GM18526 (cell line): ENCODE results near the gene RAMACL.

Experiments
- POLR2A ChIP-seq: IDR thresholded peaks from 3 replicates; pipeline ENCODE4 v1.6.1; 2011; ENCODE audit not compliant: insufficient read length; ENCODE audit errors: extremely low read depth

The RAMACL gene

DNA sequence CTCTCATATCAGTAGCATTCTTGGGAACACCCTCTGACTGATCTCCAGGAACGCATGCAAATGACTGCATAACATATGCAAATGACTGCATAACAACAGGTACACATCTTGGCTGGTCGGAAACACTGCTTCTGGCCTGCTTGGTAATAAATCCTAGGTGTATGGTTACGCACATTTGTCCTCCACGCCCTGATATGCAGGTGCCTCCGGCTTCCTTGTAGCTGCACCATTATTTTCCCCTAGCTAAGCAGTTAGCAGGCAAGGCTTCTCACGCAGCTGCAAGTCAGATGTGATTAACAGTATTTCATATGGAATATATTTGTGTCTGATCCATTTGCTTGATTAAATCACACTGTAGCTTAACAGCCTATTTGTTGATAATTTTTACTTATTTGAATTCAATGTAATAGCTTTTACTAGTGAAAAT is 34.6 kb upstream of the RAMACL start:
- no peak for TF ChIP-seq POLR2A

DNA sequence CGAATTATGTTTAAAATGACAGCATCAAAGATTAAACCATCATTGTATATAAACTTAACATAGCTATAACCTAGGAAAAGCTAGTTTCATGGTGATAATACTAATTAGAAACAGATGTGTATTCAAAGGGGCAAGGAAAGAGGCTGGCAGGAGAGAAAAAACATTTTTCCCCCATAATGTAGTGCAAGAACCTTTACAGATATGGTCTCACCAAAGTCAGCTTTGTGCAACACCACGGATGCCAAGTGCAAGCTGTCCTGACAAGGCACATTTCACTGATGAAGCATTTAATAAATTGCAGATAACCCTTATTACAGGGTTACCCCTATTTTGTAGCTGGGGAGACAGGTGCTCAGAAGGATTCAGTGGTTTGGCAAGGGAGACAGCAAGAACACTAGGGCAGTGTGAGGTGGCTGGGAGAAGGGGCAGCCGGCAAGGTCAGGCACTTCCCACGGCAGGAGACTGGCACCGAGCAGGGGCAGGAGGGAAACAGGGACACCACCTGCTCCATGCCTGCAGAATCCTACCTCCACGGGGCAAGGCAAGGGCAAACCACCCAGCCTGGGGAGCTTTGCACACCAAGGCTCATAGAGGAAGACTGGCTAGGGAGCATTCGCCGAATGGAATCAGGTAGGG is 34.1 kb upstream of the RAMACL start:
- no peak for TF ChIP-seq POLR2A

DNA sequence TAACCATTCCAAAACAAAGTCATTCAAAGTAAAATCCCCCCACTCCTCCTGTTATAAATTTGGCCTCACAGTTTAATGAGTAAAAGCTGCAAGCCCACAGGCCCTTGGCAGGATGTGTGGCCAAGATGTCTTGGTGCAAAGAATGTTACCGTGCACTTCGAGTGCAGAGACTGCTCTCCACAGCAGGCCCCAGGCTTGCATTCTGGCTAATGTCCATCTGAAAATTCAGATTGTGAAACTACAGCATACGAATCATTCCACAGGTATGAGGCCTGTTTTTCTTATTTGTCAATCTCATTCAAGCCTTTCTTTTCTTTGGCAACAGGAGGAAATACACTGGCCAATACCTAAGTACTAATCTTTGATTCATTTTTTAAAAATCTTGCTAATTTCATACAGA is 33.4 kb upstream of the RAMACL start:
- no peak for TF ChIP-seq POLR2A

DNA sequence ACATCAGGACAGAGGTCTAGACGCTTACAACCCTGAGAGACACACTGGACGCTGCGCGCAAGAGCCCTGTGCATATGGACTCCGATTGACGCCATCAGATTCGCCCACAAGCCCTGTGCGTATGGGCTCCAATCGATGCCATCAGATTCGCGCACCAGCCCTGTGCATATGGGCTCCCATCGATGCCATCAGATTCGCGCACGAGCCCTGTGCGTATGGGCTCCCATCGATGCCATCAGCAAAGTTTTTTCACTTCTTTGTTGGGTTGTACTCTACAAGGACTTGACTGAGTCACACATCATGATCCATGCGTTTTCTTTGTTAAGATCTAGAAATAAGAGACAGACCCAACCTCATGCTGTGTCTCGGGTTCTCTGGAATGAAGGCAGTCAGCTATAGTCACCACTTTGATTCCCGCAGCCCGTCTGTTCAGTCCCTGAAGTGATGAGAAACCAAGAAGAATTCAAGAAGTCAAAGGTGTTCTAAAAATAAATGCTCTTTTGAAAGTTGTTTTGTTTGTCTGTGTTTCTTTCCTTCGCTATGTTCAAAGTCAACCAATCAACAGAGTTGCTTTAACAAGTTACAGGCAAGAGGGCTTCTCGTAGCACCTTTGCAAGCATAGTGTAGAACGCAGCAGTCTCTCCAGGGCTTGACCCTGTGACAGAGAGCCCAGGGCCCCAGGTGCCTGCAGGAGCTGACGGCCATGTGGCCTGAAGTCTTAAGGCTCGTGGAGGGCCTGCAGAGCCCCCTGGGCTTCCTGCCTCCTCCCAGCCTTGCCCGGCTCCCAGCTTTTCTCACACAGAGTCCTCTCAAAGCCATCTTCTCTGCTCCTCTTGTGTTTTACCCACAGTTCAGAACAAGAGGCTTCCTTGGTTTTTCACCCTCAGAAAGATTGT is 32.6 kb upstream of the RAMACL start:
- no peak for TF ChIP-seq POLR2A

DNA sequence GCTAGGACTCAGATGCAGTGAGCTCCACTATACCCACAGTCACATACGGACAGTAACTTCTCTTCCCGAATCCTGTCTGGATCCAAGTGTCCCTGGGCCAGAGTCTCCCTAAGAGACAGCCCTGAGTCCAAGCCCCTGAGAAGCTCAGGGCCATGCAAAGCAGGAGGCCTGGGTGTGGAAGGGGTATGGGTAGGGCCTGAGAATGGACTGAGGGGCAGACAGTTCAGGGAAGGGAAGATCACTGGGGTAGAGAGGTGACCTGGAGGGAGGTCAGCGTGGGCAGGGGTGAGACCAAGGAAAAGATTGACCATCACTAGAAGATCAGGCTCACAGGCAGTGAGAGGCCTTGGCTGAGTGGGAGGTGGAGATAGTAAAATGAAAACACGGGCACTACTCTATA is 31.8 kb upstream of the RAMACL start:
- no peak for TF ChIP-seq POLR2A

DNA sequence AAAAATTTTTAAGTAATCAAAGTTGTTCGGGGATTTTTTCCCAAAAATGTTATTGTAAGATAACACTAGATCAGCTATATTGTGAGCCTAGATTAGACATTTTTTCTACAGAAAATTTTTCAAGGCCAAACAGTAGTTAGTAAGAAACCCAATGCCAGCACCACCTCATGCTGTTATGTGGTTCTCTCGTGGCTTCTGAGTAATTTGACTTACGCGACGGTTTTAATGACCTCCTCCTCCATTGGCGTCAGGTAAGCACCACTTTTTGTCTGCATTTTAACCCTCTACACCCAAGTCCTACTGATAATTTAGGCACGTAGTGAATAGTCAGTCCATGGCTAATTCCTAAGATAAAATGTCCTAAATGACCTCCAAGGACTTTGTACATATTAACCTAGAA is 30.9 kb upstream of the RAMACL start:
- no peak for TF ChIP-seq POLR2A

DNA sequence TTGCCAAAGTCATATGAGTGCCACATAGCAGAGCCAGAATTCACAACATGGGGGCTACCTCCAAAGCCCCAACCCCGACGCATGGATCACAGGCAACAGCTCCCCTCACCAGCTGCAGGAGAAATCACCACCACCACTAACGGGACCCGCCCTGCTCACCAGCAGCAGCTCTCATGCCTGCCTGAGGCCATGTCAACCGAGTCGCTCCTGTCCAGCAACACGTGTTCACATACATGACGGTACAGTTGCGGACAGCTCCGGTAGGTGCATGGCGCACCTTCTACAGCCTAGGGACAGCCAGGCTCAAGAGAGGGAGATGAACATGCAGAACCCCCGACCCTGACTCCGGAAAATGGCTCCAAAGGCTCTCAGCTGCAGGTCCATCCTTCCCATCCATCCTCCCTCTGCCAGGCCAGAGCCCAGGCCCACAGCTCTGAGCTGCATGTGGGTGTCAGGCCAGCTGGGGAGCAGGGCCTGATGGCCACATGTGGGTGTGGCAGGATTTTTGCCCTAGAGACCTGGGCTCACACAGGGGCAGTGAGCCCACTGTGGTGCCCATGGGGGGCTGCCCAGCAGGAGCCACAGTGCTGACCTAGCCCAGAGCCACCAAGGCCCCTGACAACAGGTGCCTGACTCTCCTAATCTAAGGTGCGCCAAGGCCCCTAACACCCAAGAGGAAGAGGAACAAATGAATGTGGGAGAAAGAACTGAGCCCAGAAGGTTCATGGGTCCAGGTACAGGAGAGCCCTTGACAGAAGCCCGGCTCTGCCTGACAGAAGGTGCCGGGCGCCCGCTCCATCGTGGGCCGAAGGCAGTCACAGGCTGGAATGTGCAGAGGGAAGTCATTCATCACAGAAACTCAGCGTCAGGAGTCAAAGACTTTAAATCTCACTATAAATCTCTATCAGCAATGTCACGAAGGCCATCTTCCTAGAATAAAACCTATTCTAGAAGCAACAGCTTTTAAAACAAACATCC is 30.1 kb upstream of the RAMACL start:
- TF ChIP-seq POLR2A = no peak

DNA sequence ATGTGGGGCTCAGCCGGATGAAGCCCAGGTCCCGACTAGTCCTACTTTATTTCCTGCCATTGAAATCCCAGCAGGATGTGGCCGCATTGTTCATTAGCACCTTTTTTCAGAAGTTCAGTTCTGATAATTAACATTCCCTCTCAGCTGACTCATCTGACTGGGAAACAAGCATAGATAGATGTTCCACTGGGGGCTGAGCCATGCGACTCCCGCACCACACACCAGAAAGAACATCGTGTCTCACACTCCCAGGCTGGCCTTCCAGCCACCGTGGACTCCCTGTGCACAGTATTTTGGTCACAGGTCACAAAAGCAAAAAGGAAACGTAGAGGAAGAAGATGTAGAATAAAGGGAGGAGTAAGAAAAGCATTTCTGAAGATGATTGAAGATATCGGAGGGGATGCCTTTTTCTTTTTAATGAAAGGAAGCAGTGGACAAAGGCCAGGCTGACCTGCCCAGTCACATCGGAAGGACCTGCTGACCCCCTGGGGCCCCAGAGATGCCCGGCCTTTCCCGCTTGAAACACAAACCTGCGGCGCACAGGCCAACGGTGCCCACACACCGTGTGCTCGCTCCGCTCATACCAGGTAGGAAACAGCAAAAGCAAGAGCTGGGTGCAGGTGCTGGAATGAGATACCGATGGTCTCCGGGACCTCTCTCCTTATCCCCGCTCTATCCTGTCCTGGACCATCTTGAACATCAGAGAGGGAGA is 28.7 kb upstream of the RAMACL start:
- no peak for TF ChIP-seq POLR2A

DNA sequence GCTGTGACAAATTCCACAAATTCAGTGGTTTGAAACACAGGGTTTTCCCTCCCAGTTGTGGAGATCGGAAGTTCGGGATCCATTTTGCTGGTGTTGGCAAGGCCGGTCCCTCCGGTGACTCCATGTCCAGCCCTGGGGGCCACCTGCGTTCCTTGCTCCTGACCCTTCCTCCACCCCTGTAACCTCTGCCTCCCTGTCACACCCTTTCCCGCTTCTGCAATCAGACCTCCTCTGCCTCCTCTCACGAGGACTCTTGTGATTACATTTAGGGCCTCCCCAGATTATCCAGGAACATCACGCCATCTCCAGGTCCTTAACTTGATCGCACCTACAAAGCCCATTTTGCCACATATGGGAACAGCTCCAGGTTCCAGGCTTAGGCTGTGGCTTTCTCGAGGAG is 28.1 kb upstream of the RAMACL start:
- no peak for TF ChIP-seq POLR2A

DNA sequence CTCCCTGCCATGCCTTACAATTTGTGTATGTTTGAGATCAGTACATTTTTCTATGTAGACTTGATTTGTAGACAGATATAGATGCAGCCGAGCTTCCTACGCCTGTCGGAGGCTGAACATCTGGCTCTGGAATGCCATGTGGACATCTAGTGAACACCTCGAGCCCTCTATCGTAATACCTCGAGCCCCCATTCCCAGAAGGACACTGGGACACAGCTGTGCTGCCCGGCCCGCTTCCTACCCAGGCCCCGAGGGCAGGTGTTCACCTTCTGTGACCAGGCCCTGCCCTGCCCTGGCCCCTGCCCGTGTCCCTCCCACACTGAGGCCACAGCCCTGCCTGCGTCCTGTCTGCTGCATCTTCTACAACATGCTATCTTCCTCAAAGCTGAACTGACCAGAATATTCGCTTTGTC is 27.7 kb upstream of the RAMACL start:
- TF ChIP-seq POLR2A = no peak

DNA sequence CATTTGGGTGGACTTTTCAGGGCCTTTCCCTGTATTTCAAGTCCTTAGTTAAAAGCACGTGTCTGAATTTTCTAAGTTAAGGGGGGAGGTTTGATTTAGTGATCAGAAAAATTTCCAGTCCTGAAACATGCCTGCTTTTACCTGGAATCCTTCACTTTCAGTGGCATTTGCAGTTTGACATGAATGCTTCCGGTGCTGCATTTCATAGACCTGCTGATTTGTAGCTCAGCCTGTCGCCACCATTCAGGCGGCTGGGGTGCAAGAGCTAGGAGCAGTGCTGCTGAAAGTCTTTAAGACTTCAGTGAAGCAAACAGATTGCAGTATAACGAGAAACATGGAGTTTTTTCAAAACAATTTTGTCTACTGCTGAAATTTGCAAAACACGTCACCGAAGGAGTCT is 26.5 kb upstream of the RAMACL start:
- no peak for TF ChIP-seq POLR2A

DNA sequence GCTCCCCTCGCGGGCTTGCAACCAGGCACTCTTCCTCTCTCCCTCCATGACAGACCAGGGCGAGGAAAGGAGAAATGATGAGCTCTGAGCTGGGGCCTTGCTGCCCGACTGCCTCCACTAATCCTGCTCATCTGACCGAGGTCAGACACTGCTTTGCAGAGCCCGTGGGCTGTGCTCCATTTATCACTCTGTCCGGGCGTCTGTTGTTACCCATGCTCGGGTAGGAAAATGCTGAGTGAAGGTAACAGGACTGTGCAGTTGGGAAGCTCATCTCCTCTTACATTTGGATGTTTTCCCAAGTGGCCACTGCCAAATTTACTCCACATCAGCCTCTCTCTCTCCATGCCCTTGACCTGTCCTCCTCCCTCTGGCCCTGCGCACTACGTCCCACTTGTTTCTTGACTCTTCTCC is 26.0 kb upstream of the RAMACL start:
- no peak for TF ChIP-seq POLR2A

DNA sequence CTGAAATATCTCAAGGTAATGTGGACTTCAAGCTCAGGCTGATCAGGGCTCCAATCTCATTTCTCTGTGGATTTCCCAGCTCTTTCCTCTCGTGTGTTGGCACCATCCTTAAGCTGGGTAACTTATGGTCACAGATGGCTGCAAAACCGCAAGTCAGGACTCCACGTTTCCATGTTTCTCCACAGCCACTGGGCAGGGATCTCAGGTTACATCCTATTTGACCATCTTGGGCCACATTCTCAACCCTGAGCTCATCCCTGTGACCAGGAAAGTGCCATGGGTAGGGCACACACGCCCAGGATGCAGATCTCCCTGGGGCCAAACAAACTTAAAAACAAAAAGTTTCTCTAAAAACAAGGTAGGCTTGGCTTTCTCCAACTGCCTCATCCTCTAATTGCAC is 25.2 kb upstream of the RAMACL start:
- no peak for TF ChIP-seq POLR2A

DNA sequence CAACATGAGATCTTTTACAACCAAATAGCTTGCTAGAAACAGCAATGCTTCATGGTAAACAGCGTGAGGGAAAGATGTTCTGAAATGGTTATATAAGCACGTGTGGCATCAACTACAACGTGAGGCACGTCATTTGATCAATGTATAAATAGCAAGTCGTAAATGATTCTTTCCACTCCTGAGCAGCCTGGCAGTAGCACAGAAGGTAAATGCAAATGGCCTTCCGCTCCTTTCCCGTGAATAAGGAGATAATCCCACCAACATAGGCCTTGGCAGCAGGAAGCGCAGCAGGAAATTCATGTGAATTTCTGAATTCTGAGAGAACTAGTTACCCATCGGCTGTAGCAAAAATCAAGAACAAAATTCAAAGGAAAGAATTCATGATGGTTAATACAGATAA is 23.6 kb upstream of the RAMACL start:
- TF ChIP-seq POLR2A = no peak

DNA sequence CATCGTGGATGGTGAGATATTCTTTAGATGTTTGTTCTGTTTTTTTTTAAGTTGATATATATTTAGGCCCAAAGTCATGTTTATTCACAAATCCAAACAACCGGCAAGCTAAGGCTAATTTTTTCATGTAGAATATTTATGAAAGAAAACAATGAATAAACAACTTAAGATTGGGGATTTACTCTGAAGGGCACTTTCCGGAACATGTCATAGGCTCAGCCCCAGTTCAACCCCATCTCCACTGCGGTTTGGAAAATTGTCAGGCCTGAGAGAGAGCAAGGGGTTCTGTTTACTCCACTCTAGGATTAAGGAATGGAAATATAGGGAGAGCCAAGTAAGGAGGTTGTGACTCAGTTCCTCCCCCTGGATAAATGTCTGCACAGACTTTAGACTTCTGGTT is 22.3 kb upstream of the RAMACL start:
- TF ChIP-seq POLR2A = no peak
